Lower leg skin (tissue), 3 donors: Measurements from ENCODE around the gene HACD2.

ENCODE experiments used
- POLR2A ChIP-seq, 2 donors: fragments of 450-650 bp; IDR thresholded peaks; one replicate each; pipeline ENCODE4 v1.6.1; 2016 to 2017; ENCODE audit warnings: antibody characterized with exemption in 2 of 2, mild to moderate bottlenecking in 1 of 2, moderate library complexity in 1 of 2
- TF ChIP-seq, protein P1 (sequence below), 3 donors: fragments of 450-650 bp; IDR thresholded peaks; one replicate each; pipeline ENCODE4 v1.5.1; 2016; ENCODE audit warnings: antibody characterized with exemption in 3 of 3, mild to moderate bottlenecking in 3 of 3, moderate library complexity in 2 of 3

DNA sequence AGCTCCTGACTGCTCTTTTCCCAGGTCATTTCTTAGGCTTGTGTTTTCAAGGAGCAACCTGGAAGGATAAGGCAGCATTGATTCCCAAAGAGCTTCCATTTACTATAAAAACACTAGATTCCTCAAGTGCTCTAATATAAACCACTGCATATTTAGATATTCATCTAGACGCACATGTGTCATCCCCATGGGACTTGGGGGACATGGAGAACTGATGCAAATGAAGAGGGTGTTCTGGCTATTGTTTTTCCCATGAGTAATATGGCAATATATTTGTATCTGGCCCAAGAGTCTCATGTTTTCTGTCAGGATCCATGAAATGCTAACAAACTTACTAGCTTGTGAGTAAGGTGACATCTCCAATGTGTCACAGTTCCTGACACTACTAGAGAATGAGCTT is 31.3 kb downstream of the HACD2 start:
- TF ChIP-seq, protein P1, sequence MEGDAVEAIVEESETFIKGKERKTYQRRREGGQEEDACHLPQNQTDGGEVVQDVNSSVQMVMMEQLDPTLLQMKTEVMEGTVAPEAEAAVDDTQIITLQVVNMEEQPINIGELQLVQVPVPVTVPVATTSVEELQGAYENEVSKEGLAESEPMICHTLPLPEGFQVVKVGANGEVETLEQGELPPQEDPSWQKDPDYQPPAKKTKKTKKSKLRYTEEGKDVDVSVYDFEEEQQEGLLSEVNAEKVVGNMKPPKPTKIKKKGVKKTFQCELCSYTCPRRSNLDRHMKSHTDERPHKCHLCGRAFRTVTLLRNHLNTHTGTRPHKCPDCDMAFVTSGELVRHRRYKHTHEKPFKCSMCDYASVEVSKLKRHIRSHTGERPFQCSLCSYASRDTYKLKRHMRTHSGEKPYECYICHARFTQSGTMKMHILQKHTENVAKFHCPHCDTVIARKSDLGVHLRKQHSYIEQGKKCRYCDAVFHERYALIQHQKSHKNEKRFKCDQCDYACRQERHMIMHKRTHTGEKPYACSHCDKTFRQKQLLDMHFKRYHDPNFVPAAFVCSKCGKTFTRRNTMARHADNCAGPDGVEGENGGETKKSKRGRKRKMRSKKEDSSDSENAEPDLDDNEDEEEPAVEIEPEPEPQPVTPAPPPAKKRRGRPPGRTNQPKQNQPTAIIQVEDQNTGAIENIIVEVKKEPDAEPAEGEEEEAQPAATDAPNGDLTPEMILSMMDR (IDR thresholded peaks at IDR 0.05): no peak
- TF ChIP-seq POLR2A (IDR thresholded peaks at IDR 0.05): no peak
